Ascending aorta (tissue), 2 donors: ENCODE results near the gene TSPAN3. TPM values are rescaled to one million over a fixed set of nuclear protein-coding genes. Genes with fewer than 3 reads are reported as not detected.

Experiments
- DNase-seq, 2 donors: peaks; one replicate each; pipeline ENCODE4 v3.0.0-alpha.2; 2019; ENCODE audit warnings: low spot score in 2 of 2
- H3K27ac ChIP-seq, 2 donors: fragments of 200-600 bp; sonication (generic); one replicate each; pipeline ENCODE4 v1.5.1; 2016 to 2017; ENCODE audit warnings: mild to moderate bottlenecking in 1 of 2
- H3K27me3 ChIP-seq: fragments of 200-600 bp; sonication (generic); one replicate; pipeline ENCODE4 v1.5.1; 2017
- H3K36me3 ChIP-seq, 2 donors: fragments of 200-600 bp; sonication (generic); one replicate each; pipeline ENCODE4 v1.5.1; 2016
- H3K4me1 ChIP-seq, 2 donors: fragments of 200-600 bp; sonication (generic); one replicate each; pipeline ENCODE4 v1.5.1; 2016 to 2017; ENCODE audit warnings: mild to moderate bottlenecking in 1 of 2
- H3K4me3 ChIP-seq, 2 donors: fragments of 200-600 bp; sonication (generic); one replicate each; pipeline ENCODE4 v1.5.1; 2016 to 2017; ENCODE audit warnings: mild to moderate bottlenecking in 1 of 2
- H3K9me3 ChIP-seq, 2 donors: fragments of 200-600 bp; sonication (generic); one replicate each; pipeline ENCODE4 v1.5.1; 2016
- intact Hi-C: fragments of 100-400 bp; cut with DNase I; formaldehyde crosslinking; loops from one replicate; pipeline ENCODE4 v1.15.1; 2023
- total RNA-seq: library from RNA; depleted of rRNA; stranded (reverse); fragments of >200 nt; gene quantifications from one replicate; pipeline ENCODE4 v1.1.0, GENCODE V29; 2016
- TF ChIP-seq, protein P1 (sequence below), 3 experiments: fragments of 200-600 bp in 2 of 3; fragments of 450-650 bp in 1 of 3; sonication (generic) in 2 of 3; IDR thresholded peaks; one replicate each; pipeline ENCODE4 v1.5.1; 2016 to 2019; ENCODE audit warnings: antibody characterized with exemption in 3 of 3, mild to moderate bottlenecking in 1 of 3, moderate library complexity in 1 of 3

The TSPAN3 gene
- total RNA-seq, 1 donor from 2014 or later = 98.2 TPM

DNA sequence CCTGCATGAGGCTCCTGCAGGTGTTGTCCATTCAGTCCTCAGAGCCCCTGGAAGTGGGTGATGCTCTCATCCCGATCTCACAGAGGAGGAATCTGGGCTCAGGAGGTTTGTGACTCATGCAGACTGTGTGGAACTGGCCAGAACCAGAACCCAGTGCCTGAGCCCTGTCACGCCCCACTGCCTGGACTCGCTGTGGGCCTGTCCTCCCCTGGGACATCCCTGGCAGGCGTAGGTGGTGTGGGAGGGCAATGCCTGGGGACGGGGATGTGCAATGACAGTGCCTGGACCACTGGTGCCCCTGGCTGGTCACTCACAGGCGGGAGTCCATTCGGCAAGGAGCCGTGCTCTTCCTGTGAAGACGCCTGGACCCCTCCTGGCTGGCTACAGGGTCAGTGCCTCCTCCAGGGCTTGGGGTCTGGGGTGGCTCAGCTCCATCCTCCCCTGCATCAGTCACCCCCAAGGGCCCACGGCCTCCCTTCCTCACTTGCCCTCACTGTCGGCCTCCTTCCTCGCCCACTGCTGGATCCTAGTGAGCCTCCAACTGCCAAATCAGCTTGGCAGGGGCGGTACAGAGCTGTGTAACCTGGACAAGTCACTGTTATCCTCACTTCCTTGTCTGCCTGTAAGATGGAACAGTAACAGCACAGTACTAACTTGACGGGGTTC is 61.1 kb downstream of the TSPAN3 start:
- Histone ChIP-seq H3K4me3 (no peak overlapping the region), H3K4me1 (peaks cover 0 to 5% of the 10 kb centered on the region in 2 donors), H3K36me3 (no peaks in the 10 kb centered on the region), H3K27ac (peak overlapping the region in 1 of 2 donors; percentile 33), H3K9me3 (no peaks in the 10 kb centered on the region), H3K27me3 (no peaks in the 10 kb centered on the region)
- intact Hi-C loops = no loop called here
- no peak for DNase-seq
- TF ChIP-seq, protein P1, sequence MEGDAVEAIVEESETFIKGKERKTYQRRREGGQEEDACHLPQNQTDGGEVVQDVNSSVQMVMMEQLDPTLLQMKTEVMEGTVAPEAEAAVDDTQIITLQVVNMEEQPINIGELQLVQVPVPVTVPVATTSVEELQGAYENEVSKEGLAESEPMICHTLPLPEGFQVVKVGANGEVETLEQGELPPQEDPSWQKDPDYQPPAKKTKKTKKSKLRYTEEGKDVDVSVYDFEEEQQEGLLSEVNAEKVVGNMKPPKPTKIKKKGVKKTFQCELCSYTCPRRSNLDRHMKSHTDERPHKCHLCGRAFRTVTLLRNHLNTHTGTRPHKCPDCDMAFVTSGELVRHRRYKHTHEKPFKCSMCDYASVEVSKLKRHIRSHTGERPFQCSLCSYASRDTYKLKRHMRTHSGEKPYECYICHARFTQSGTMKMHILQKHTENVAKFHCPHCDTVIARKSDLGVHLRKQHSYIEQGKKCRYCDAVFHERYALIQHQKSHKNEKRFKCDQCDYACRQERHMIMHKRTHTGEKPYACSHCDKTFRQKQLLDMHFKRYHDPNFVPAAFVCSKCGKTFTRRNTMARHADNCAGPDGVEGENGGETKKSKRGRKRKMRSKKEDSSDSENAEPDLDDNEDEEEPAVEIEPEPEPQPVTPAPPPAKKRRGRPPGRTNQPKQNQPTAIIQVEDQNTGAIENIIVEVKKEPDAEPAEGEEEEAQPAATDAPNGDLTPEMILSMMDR (IDR thresholded peaks at IDR 0.05) = no peak

DNA sequence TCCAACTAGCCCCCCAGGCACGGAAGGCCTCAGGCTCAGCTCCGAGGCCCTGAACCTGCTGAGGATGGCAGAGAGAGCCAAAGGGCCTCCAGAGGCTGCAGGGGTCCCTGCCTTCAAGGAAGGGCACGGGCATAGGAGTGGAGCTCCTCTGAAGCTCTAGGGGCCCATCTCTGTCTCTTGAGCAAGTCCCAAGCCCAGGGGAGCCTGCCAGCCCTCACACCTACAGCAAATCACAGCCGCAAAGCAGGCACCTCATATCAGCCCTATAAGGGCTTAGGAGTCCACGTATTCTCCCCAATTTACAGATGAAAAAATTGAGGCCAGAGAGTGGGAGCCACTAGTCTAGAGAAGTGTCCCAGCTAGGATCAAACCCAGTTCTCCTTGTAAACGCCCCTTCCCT is 61.7 kb downstream of the TSPAN3 start:
- Histone ChIP-seq H3K9me3 (no peaks in the 10 kb centered on the region), H3K27ac (no peak overlapping the region), H3K4me3 (no peak overlapping the region), H3K36me3 (no peaks in the 10 kb centered on the region), H3K27me3 (no peaks in the 10 kb centered on the region), H3K4me1 (peaks cover 0 to 5% of the 10 kb centered on the region in 2 donors)
- TF ChIP-seq, protein P1 (IDR thresholded peaks at IDR 0.05) = no peak
- intact Hi-C loops = no loop called here
- DNase-seq = no peak

DNA sequence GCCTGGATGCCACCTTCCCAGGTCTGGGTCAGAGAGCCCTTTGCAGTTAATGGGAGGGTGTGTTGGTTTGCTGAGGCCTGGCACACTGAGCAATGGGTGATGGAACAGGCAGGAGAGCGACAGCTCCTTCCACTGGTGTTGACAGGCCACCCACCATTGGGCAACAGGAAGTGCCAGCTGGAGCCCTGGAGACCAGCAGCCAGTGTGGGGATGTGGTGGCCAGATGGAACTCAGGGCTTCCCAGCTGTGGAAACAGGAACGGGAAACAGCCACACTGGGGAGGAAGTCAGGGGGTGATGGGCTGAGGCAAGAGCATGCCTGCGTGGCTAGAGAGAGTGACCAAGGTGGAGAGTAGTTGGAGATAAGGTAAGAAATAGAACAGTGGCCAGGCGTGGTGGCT is 66.7 kb downstream of the TSPAN3 start:
- Histone ChIP-seq H3K27ac (no peak overlapping the region), H3K4me1 (peaks cover 0 to 5% of the 10 kb centered on the region in 2 donors), H3K9me3 (no peaks in the 10 kb centered on the region), H3K27me3 (no peaks in the 10 kb centered on the region), H3K36me3 (no peaks in the 10 kb centered on the region), H3K4me3 (no peak overlapping the region)
- TF ChIP-seq, protein P1 (IDR thresholded peaks at IDR 0.05) = no peak
- peak; percentile 58 to 82 for DNase-seq
- intact Hi-C loops = no loop called here

GRCh38 chr15:77002954-77003912 is 67.7 kb downstream of the TSPAN3 start:
- TF ChIP-seq, protein P1 (IDR thresholded peaks at IDR 0.05) = no peak
- no peaks in the 10 kb centered on the region for H3K36me3 ChIP-seq
- intact Hi-C loops = no loop called here
- no peak for DNase-seq
- no peaks in the 10 kb centered on the region for H3K27me3 ChIP-seq
- H3K4me1 ChIP-seq = peaks cover 0 to 5% of the 10 kb centered on the region in 2 donors
- peak overlapping the region in 1 of 2 donors; percentile 38 for H3K27ac ChIP-seq
- no peak overlapping the region for H3K4me3 ChIP-seq
- H3K9me3 ChIP-seq = no peaks in the 10 kb centered on the region

DNA sequence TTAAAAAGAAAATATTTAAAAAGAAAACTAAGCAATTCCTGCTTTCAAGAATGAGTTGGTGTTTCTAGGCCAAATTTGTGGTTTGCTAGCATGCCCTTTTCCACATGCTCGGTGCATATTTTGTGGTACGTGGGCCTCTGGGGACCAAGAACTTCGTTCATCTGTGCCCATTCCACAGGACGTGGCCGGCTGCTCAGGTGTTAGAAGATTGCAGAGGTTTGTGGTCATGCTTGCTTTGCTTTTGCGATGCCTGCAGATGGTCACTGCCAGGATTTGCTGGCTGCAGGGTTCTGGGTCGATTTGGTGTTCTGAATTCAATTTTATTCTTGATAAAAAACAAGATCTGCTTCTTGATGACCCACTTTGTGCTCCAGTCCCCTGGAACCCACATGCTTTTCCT is 68.5 kb downstream of the TSPAN3 start:
- DNase-seq = peak in 1 of 2 donors; percentile 56
- TF ChIP-seq, protein P1 (IDR thresholded peaks at IDR 0.05) = no peak
- intact Hi-C loops = no loop called here

More for the DNA sequence above, 68.5 kb downstream of the TSPAN3 start:
- H3K4me3 ChIP-seq = no peak overlapping the region
- H3K4me1 ChIP-seq = peaks cover 0 to 9% of the 10 kb centered on the region in 2 donors
- H3K9me3 ChIP-seq = no peaks in the 10 kb centered on the region
- H3K36me3 ChIP-seq = no peaks in the 10 kb centered on the region
- no peak overlapping the region for H3K27ac ChIP-seq
- H3K27me3 ChIP-seq = no peaks in the 10 kb centered on the region
